Heart left ventricle (tissue), 16 donors: ENCODE data around the gene CAMTA1. TPM values are rescaled to one million over a fixed set of nuclear protein-coding genes. Genes with fewer than 3 reads are reported as not detected.

ENCODE experiments used
- ATAC-seq, 4 donors: fragments of 200-7000 bp; cut with Tn5 transposase; one replicate each; pipeline ENCODE4 v1.9.1; 2020 to 2022; ENCODE audit warnings: moderate library complexity in 4 of 4, mild to moderate bottlenecking in 3 of 4, moderate number of reproducible peaks in 1 of 4
- DNase-seq, 5 donors: peaks; one replicate each; pipeline ENCODE4 v3.0.0-alpha.2; 2020
- H3K27ac ChIP-seq, 12 donors: fragments of 200-600 bp; sonication (generic) in 4 of 12; one replicate each; pipeline versions ENCODE4 v1.5.0 to v1.8.0; 2016 to 2022; ENCODE audit warnings: mild to moderate bottlenecking in 2 of 12
- H3K27me3 ChIP-seq, 9 donors: fragments of 200-600 bp; sonication (generic) in 2 of 9; one replicate each; pipeline versions ENCODE4 v1.5.1 to v1.8.0; 2016 to 2022; ENCODE audit warnings: mild to moderate bottlenecking in 3 of 9
- H3K36me3 ChIP-seq, 9 donors: fragments of 200-600 bp; sonication (generic) in 2 of 9; one replicate each; pipeline versions ENCODE4 v1.5.0 to v1.8.0; 2018 to 2022; ENCODE audit warnings: mild to moderate bottlenecking in 2 of 9
- H3K4me1 ChIP-seq, 12 donors: fragments of 200-600 bp; sonication (generic) in 4 of 12; one replicate each; pipeline versions ENCODE4 v1.5.0 to v1.8.0; 2016 to 2022; ENCODE audit warnings: mild to moderate bottlenecking in 3 of 12
- H3K4me3 ChIP-seq, 12 donors: fragments of 200-600 bp; sonication (generic) in 4 of 12; one replicate each; pipeline versions ENCODE4 v1.5.0 to v1.8.0; 2017 to 2022; ENCODE audit warnings: mild to moderate bottlenecking in 9 of 12, moderate library complexity in 4 of 12
- H3K9me3 ChIP-seq, 12 donors: fragments of 200-600 bp; sonication (generic) in 4 of 12; one replicate each; pipeline versions ENCODE4 v1.5.0 to v1.8.0; 2016 to 2022; ENCODE audit warnings: mild to moderate bottlenecking in 1 of 12
- POLR2A ChIP-seq, 2 donors: fragments of 450-650 bp; IDR thresholded peaks; one replicate each; pipeline ENCODE4 v1.6.1; 2017; ENCODE audit warnings: antibody characterized with exemption in 2 of 2, mild to moderate bottlenecking in 2 of 2, moderate library complexity in 2 of 2
- WGBS, 4 donors: extraction: QIAGEN DNeasy Blood & Tissue Kit in 2 of 4; methylation state at CpG; one replicate each; pipeline versions ENCODE4 v1.1.5 to v1.1.7; 2013 to 2018; 5-methylcytosine and 5-hydroxymethylcytosine counted together
- intact Hi-C, 10 donors: fragments of 100-400 bp; cut with DNase I; formaldehyde crosslinking; loops; one replicate each; pipeline versions ENCODE4 v1.11.1 to v1.14.2; 2022
- polyA plus RNA-seq, 2 donors: library from polyadenylated mRNA; stranded (reverse); fragments of 200-250 nt; gene quantifications; one replicate each; pipeline ENCODE4 v1.2.3, GENCODE V29; 2013
- total RNA-seq, 9 donors: library from RNA; depleted of rRNA in 2 of 9; stranded (reverse); fragments of >200 nt in 2 of 9; fragmentation: NEBNext Ultra II Directional in 3 of 9; extraction: Animal tissue kit (Norgen Biotek cat#: 25700) in 3 of 9; gene quantifications; one replicate each; pipeline versions ENCODE4 v1.1.0 to v1.2.4, GENCODE V29; 2016 to 2023
- TF ChIP-seq, protein P1 (sequence below), 12 donors: fragments of 200-600 bp; sonication (generic) in 4 of 12; IDR thresholded peaks; one replicate each; pipeline versions ENCODE4 v1.5.0 to v1.8.0; 2018 to 2022; ENCODE audit warnings: antibody characterized with exemption in 12 of 12, mild to moderate bottlenecking in 5 of 12
- donor health status: ischemic (EF 13 %, LVEDD 7.1; RV severe dilation, severe dysfunction).
- donor health status: healthy with polysubstance abuse.
- donor health status: DM: no; HTN: yes; CAD: no.
- donor health status: DM: no; HTN: no; CAD: no.
- donor health status: ischemic (EF 25% LVEDD 6.9; RV normal size, moderate dysfunction).
- donor health status: ischemic (EF 25% LVEDD 5.7; RV mildly dilated, moderate dysfunction).
- donor health status: healthy.
- donor health status: DM: yes; HTN: yes; CAD: no.
- donor health status: ischemic (EF 35%, LVEDD 5.7; RV mildly dilated, moderate dysfunction).
- donor health status: nonischemic (EF 11% LVEDD 7.7; RV severe dilation, severe dysfunction).
- donor health status: DM: yes; HTN: yes; CAD: no.
- donor health status: PGD.
- donor health status: ischemic (EF 29% LVEDD 5.4; RV normal size, mild dysfunction).
- donor health status: nonischemic (EF 23%, LVEDD 6.1; RV moderate dilation, normal function).

CAMTA1 gene
- total and polyA plus RNA-seq, 11 donors, result 114 to 303 (median 137) TPM

DNA sequence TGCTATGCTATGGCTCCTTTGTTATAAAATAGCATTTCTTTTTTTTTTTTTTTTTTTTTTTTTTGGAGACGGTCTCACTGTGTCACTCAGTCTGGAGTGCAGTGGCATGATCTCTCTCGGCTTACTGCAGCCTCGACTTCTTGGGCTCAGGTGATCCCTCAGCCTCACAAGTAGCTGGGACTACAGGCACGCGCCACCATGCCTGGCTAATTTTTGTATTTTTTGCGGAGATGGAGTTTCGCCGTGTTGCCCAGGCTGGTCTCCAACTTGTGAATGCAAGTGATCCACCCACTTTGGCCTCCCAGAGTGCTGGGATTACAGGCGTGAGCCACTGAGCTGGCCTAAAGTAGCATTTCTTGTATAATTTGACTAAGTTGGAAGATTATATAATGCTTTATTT, 10.8 kb downstream of the CAMTA1 start:
- Histone ChIP-seq H3K36me3 (peaks cover 0 to 11% (median 0%) of the 10 kb centered on the region in 9 donors), H3K4me3 (no peak overlapping the region), H3K27me3 (no peaks in the 10 kb centered on the region), H3K27ac (peak overlapping the region in 5 of 12 donors; percentile 2 to 45 (median 6)), H3K9me3 (no peaks in the 10 kb centered on the region), H3K4me1 (peaks cover 3 to 69% (median 42%) of the 10 kb centered on the region in 12 donors)
- intact Hi-C loops, result loop anchor here in 4 of 10 donors (5.0 to 10.0 kb wide), 6 partner anchors 89 to 849 kb away; no protein-coding TSS in a partner anchor
- ATAC-seq (peak in 2 of 4 donors; percentile 15 to 29), DNase-seq (no peak)
- 59 to 67% (median 62%) methylated on average over 9 of the region's 9 CpGs for WGBS, 4 donors
- TF ChIP-seq POLR2A (IDR thresholded peaks at IDR 0.05), result no peak
- TF ChIP-seq, protein P1, sequence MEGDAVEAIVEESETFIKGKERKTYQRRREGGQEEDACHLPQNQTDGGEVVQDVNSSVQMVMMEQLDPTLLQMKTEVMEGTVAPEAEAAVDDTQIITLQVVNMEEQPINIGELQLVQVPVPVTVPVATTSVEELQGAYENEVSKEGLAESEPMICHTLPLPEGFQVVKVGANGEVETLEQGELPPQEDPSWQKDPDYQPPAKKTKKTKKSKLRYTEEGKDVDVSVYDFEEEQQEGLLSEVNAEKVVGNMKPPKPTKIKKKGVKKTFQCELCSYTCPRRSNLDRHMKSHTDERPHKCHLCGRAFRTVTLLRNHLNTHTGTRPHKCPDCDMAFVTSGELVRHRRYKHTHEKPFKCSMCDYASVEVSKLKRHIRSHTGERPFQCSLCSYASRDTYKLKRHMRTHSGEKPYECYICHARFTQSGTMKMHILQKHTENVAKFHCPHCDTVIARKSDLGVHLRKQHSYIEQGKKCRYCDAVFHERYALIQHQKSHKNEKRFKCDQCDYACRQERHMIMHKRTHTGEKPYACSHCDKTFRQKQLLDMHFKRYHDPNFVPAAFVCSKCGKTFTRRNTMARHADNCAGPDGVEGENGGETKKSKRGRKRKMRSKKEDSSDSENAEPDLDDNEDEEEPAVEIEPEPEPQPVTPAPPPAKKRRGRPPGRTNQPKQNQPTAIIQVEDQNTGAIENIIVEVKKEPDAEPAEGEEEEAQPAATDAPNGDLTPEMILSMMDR (IDR thresholded peaks at IDR 0.05), result no peak

DNA sequence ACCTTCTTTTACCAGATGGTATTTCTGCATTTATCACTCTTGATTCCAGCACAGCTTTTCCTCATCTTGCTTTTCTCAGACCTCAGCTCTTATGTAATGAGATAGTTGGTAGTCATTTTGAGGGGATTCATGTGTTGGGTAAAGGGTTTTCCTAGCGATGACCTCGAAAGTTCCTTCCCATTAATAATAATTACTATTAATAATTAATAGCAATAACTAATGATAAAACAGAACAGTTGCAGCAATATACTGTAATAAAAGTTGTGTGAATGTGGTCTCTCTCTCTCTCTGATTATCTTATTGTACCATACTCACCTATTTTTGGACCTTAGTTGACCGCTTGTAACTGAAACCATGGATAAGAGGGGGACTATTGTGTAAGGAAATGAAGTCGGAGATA, 14.2 kb downstream of the CAMTA1 start:
- no peak for ATAC-seq
- TF ChIP-seq POLR2A (IDR thresholded peaks at IDR 0.05), result no peak
- TF ChIP-seq, protein P1 (IDR thresholded peaks at IDR 0.05), result no peak
- no peak overlapping the region for H3K4me3 ChIP-seq
- peaks cover 6 to 68% (median 53%) of the 10 kb centered on the region in 12 donors for H3K4me1 ChIP-seq
- intact Hi-C loops, result loop anchor here in 4 of 10 donors (5.0 to 10.0 kb wide), 6 partner anchors 85 to 845 kb away; no protein-coding TSS in a partner anchor
- no peaks in the 10 kb centered on the region for H3K36me3 ChIP-seq
- no peak for DNase-seq
- no peaks in the 10 kb centered on the region for H3K9me3 ChIP-seq
- no peaks in the 10 kb centered on the region for H3K27me3 ChIP-seq
- WGBS, 4 donors, result 70 to 77% (median 76%) methylated on average over 4 of the region's 4 CpGs
- peak overlapping the region in 1 of 12 donors; percentile 47 for H3K27ac ChIP-seq

DNA sequence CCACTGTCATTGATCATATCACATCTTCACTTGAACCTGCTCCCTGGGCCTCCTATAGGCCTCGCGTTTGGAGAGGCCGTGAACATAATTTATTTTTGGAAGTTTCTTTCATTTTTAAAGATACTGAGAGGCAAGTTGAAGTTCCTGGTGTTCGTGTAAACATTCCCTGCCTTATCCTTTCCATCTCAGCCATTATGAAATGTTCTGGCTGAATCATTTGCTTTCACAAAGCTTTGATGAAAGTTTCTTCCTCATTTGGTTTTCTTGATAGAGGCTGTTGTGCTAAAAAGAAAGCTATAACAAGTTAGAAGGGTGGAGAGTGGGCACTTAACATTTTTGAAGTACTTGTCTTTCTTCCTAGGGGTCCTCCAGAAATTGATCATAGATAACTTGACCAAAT, 15.5 kb downstream of the CAMTA1 start:
- no peaks in the 10 kb centered on the region for H3K9me3 ChIP-seq
- intact Hi-C loops, result loop anchor here in 3 of 10 donors (5.0 to 10.0 kb wide), 4 partner anchors 82 to 844 kb away; no protein-coding TSS in a partner anchor
- H3K36me3 ChIP-seq, result no peaks in the 10 kb centered on the region
- no peak overlapping the region for H3K4me3 ChIP-seq
- peak overlapping the region in 11 of 12 donors; percentile 19 to 71 (median 53) for H3K27ac ChIP-seq
- no peaks in the 10 kb centered on the region for H3K27me3 ChIP-seq
- no peak for ATAC-seq
- 24 to 31% (median 27%) methylated on average over 4 of the region's 4 CpGs for WGBS, 4 donors
- peaks cover 6 to 73% (median 53%) of the 10 kb centered on the region in 12 donors for H3K4me1 ChIP-seq
- no peak for DNase-seq
- TF ChIP-seq, protein P1 (IDR thresholded peaks at IDR 0.05), result no peak
- no peak for TF ChIP-seq POLR2A (IDR thresholded peaks at IDR 0.05)

- peak in 2 of 5 donors; percentile 25 to 39 for DNase-seq
- Histone ChIP-seq H3K4me1 (peaks cover 6 to 73% (median 53%) of the 10 kb centered on the region in 12 donors), H3K4me3 (no peak overlapping the region), H3K36me3 (no peaks in the 10 kb centered on the region), H3K27ac (peak overlapping the region in 11 of 12 donors; percentile 19 to 71 (median 53)), H3K9me3 (no peaks in the 10 kb centered on the region), H3K27me3 (no peaks in the 10 kb centered on the region)
- peak; percentile 44 to 91 (median 76) for ATAC-seq
- WGBS, 4 donors, result 52 to 63% (median 56%) methylated on average over 2 of the region's 2 CpGs
- intact Hi-C loops, result loop anchor here in 3 of 10 donors (5.0 to 10.0 kb wide), 4 partner anchors 81 to 844 kb away; no protein-coding TSS in a partner anchor
- TF ChIP-seq, protein P1 (IDR thresholded peaks at IDR 0.05), result no peak
- TF ChIP-seq POLR2A (IDR thresholded peaks at IDR 0.05), result no peak
Measured at GRCh38 chr1:6801199-6801598, 15.9 kb downstream of the CAMTA1 start.
